Fibroblast of lung (primary cell): ENCODE data around the gene POLE3. TPM values are rescaled to one million over a fixed set of nuclear protein-coding genes. Genes with fewer than 3 reads are reported as not detected.
"Not testable (repeated sequence)": the region's sequence is repeated elsewhere in the genome, so short reads cannot be mapped to it uniquely, and the experiment has no call there.

Experiments
- DNase-seq, 2 donors: peaks; one replicate each; pipeline versions ENCODE4 v3.0.0 to v3.0.0-alpha.2; 2010; ENCODE audit warnings: low read depth in 2 of 2
- H2AFZ ChIP-seq: 2 replicates; pipeline ENCODE4 v1.5.1; 2012; ENCODE audit warnings: low read length, control low read depth, inconsistent platforms
- H3K27ac ChIP-seq: 2 replicates; pipeline ENCODE4 v1.5.1; 2011; ENCODE audit warnings: low read length, control low read depth; ENCODE audit not compliant: insufficient read depth
- H3K27me3 ChIP-seq: 2 replicates; pipeline ENCODE4 v1.5.1; 2011; ENCODE audit warnings: mild to moderate bottlenecking, low read length; ENCODE audit not compliant: control insufficient read depth, insufficient read depth
- H3K36me3 ChIP-seq: 2 replicates; pipeline ENCODE4 v1.5.1; 2011; ENCODE audit warnings: low read length; ENCODE audit not compliant: control insufficient read depth, insufficient read depth
- H3K4me1 ChIP-seq: 2 replicates; pipeline ENCODE4 v1.5.1; 2011; ENCODE audit warnings: low read length; ENCODE audit not compliant: control insufficient read depth, insufficient read depth; ENCODE audit errors: extremely low read depth
- H3K4me2 ChIP-seq: 2 replicates; pipeline ENCODE4 v1.5.1; 2011; ENCODE audit warnings: low read length, control low read depth; ENCODE audit not compliant: insufficient read depth; ENCODE audit errors: extremely low read depth
- H3K4me3 ChIP-seq, 4 experiments: fragments of 200-600 bp in 1 of 4; sonication (generic) in 1 of 4; replicated peaks in 1 of 4; 2 replicates each; pipeline ENCODE4 v1.5.1; 2011 to 2016; ENCODE audit warnings: low read length in 4 of 4, low read depth in 3 of 4, mild to moderate bottlenecking in 3 of 4, control low read depth in 2 of 4, inconsistent platforms in 1 of 4, mixed read lengths in 1 of 4; ENCODE audit not compliant: insufficient read depth in 1 of 4; ENCODE audit errors: control extremely low read depth in 1 of 4
- H3K79me2 ChIP-seq: 2 replicates; pipeline ENCODE4 v1.5.1; 2012; ENCODE audit warnings: mild to moderate bottlenecking, low read length, inconsistent platforms; ENCODE audit not compliant: control insufficient read depth, insufficient read depth
- H3K9ac ChIP-seq: 2 replicates; pipeline ENCODE4 v1.5.1; 2011; ENCODE audit warnings: mild to moderate bottlenecking, low read length, control low read depth; ENCODE audit not compliant: insufficient read depth
- H3K9me3 ChIP-seq: 2 replicates; pipeline ENCODE4 v1.5.1; 2012; ENCODE audit warnings: low read depth, low read length; ENCODE audit not compliant: control insufficient read depth, insufficient read depth
- H4K20me1 ChIP-seq: 2 replicates; pipeline ENCODE4 v1.5.1; 2011; ENCODE audit warnings: low read length; ENCODE audit not compliant: control insufficient read depth, insufficient read depth; ENCODE audit errors: extremely low read depth
- EZH2 ChIP-seq: IDR thresholded peaks from 2 replicates; pipeline ENCODE4 v1.5.1; 2012; ENCODE audit warnings: low read length, control low read depth, mild to moderate bottlenecking; ENCODE audit errors: missing control alignments
- polyA plus RNA-seq, 2 donors: library from polyadenylated mRNA; depleted of rRNA in 1 of 2; stranded (reverse) in 1 of 2; unstranded in 1 of 2; fragments of >200 nt; gene quantifications; 2 replicates each; pipeline ENCODE4 v1.2.1, GENCODE V29; 2011 to 2012; ENCODE audit warnings: missing spikeins in 1 of 2
- total RNA-seq: library from RNA; depleted of rRNA; stranded (reverse); fragments of >200 nt; gene quantifications from 2 replicates; pipeline ENCODE4 v1.2.1, GENCODE V29; 2014
- TF ChIP-seq, protein P1 (sequence below), 2 donors: IDR thresholded peaks in 1 of 2; conservative IDR thresholded peaks in 1 of 2; 1 replicate in 1 of 2; 2 replicates in 1 of 2; pipeline ENCODE4 v1.5.1; 2011 to 2012; ENCODE audit warnings: low read length in 2 of 2, control low read depth in 1 of 2, inconsistent platforms in 1 of 2, low read depth in 1 of 2, mild to moderate bottlenecking in 1 of 2

POLE3 gene
- total and polyA plus RNA-seq, 2 donors (not counting 1 experiment from before 2014, with no cell fraction given): 17.3 to 45.9 TPM

GRCh38 chr9:113409481-113409880 lies 994 bp downstream of the POLE3 start:
- Histone ChIP-seq H3K9ac (peak overlapping the region; percentile 98), H3K4me1 (peaks cover 4% of the 10 kb centered on the region), H3K27ac (peak overlapping the region; percentile 99), H3K36me3 (peaks cover 2% of the 10 kb centered on the region), H3K27me3 (no peaks in the 10 kb centered on the region), H3K9me3 (no peaks in the 10 kb centered on the region), H4K20me1 (no peaks in the 10 kb centered on the region), H3K4me3 (peak overlapping the region; percentile 87 to 98 (median 96)), H3K79me2 (peaks cover 19% of the 10 kb centered on the region), H3K4me2 (peak overlapping the region; percentile 100), H2AFZ (no peak overlapping the region)
- peak in 1 of 2 donors; percentile 4 for DNase-seq
- no peak for TF ChIP-seq EZH2
- TF ChIP-seq, protein P1, sequence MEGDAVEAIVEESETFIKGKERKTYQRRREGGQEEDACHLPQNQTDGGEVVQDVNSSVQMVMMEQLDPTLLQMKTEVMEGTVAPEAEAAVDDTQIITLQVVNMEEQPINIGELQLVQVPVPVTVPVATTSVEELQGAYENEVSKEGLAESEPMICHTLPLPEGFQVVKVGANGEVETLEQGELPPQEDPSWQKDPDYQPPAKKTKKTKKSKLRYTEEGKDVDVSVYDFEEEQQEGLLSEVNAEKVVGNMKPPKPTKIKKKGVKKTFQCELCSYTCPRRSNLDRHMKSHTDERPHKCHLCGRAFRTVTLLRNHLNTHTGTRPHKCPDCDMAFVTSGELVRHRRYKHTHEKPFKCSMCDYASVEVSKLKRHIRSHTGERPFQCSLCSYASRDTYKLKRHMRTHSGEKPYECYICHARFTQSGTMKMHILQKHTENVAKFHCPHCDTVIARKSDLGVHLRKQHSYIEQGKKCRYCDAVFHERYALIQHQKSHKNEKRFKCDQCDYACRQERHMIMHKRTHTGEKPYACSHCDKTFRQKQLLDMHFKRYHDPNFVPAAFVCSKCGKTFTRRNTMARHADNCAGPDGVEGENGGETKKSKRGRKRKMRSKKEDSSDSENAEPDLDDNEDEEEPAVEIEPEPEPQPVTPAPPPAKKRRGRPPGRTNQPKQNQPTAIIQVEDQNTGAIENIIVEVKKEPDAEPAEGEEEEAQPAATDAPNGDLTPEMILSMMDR (conservative IDR thresholded peaks at IDR 0.05 in 1 of 2, IDR thresholded peaks at IDR 0.05 in 1 of 2; ENCODE audit: low read depth in 1 of 2, low read length in 2 of 2): no peak

DNA sequence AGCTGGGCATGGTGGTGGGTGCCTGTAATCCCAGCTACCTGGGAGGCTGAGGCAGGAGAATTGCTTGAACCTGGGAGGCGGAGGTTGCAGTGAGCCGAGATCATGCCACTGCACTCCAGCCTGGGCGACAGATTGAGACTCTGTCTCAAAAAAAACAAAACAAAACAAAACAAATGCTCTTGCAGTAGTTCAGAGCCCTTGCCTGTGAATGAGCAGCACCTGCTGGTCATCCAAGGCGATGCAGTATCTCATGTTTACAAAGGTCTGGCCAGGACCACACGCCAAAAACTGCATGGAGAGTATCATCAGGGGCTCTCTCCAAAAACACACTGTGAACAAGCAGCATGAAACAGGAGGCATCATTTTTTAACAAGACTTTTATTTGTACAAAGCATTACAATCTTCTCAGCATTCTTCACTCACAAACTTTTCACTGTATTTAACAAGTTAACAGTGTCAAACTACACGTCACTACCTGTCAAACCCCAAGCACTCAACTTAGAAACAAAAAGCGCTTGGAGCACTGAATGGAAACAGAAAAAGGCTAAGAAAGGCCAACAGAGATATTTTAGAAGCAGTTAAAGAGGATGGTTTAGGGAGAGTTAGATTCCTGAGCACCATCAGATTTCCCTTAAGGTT lies 3.5 kb downstream of the POLE3 start:
- not testable (repeated sequence) for H3K27me3 ChIP-seq, H3K4me2 ChIP-seq, H3K9me3 ChIP-seq, H2AFZ ChIP-seq, H3K36me3 ChIP-seq, H4K20me1 ChIP-seq, H3K4me1 ChIP-seq, H3K27ac ChIP-seq, H3K9ac ChIP-seq, H3K4me3 ChIP-seq
- peak; percentile 65 to 79 for DNase-seq
- TF ChIP-seq, protein P1 (conservative IDR thresholded peaks at IDR 0.05 in 1 of 2, IDR thresholded peaks at IDR 0.05 in 1 of 2; ENCODE audit: low read depth in 1 of 2, low read length in 2 of 2): peak; percentile 86 to 87
- peaks cover 19% of the 10 kb centered on the region for H3K79me2 ChIP-seq

GRCh38 chr9:113406353-113406752 lies 4.1 kb downstream of the POLE3 start:
- DNase-seq, H2AFZ ChIP-seq, H3K4me2 ChIP-seq, H3K9me3 ChIP-seq, H3K4me3 ChIP-seq, H3K9ac ChIP-seq, H4K20me1 ChIP-seq, H3K27me3 ChIP-seq, H3K4me1 ChIP-seq, H3K36me3 ChIP-seq, H3K27ac ChIP-seq: not testable (repeated sequence)
- H3K79me2 ChIP-seq: peaks cover 19% of the 10 kb centered on the region
